Right lobe of liver (tissue), 6 donors: ENCODE measurements around the gene ITGA11. TPM values are rescaled to one million over a fixed set of nuclear protein-coding genes. Genes with fewer than 3 reads are reported as not detected.

Experiments used
- ATAC-seq, 4 donors: fragments of 200-7000 bp; cut with Tn5 transposase; one replicate each; pipeline ENCODE4 v1.9.1; 2020; ENCODE audit warnings: mild to moderate bottlenecking in 4 of 4, moderate library complexity in 4 of 4
- DNase-seq, 3 donors: peaks; one replicate each; pipeline ENCODE4 v3.0.0-alpha.2; 2020
- H3K27ac ChIP-seq, 3 donors: fragments of 200-600 bp; one replicate each; pipeline ENCODE4 v1.8.0; 2022
- H3K27me3 ChIP-seq, 2 donors: fragments of 200-600 bp; one replicate each; pipeline ENCODE4 v1.8.0; 2022
- H3K36me3 ChIP-seq, 4 donors: fragments of 200-600 bp; sonication (generic) in 1 of 4; one replicate each; pipeline versions ENCODE4 v1.5.1 to v1.8.0; 2017 to 2022; ENCODE audit warnings: control low read depth in 1 of 4
- H3K4me1 ChIP-seq, 4 donors: fragments of 200-600 bp; sonication (generic) in 1 of 4; one replicate each; pipeline versions ENCODE4 v1.5.1 to v1.8.0; 2017 to 2022; ENCODE audit warnings: control low read depth in 1 of 4
- H3K4me3 ChIP-seq, 3 donors: fragments of 200-600 bp; one replicate each; pipeline ENCODE4 v1.8.0; 2022
- H3K9me3 ChIP-seq, 4 donors: fragments of 200-600 bp; sonication (generic) in 1 of 4; one replicate each; pipeline versions ENCODE4 v1.5.1 to v1.8.0; 2017 to 2022; ENCODE audit warnings: control low read depth in 1 of 4
- CTCF ChIP-seq, 4 donors: fragments of 200-600 bp in 3 of 4; fragments of 450-650 bp in 1 of 4; IDR thresholded peaks; one replicate each; pipeline versions ENCODE4 v1.5.1 to v1.8.0; 2016 to 2022; ENCODE audit warnings: antibody characterized with exemption in 4 of 4, mild to moderate bottlenecking in 2 of 4
- POLR2A ChIP-seq: fragments of 450-650 bp; IDR thresholded peaks from one replicate; pipeline ENCODE4 v1.6.1; 2017; ENCODE audit warnings: antibody characterized with exemption, mild to moderate bottlenecking
- WGBS: methylation state at CpG from one replicate; pipeline ENCODE4 v1.1.6; 2018; ENCODE audit warnings: low coverage, low lambda C conversion rate; ENCODE audit not compliant: insufficient coverage; ENCODE audit errors: missing lambda C conversion rate; 5-methylcytosine and 5-hydroxymethylcytosine counted together
- intact Hi-C, 2 donors: fragments of 100-400 bp; cut with DNase I; formaldehyde crosslinking; loops; one replicate each; pipeline versions ENCODE4 v1.11.2 to v1.14.1; 2022
- total RNA-seq, 6 experiments: library from RNA; depleted of rRNA in 2 of 6; stranded (reverse); fragments of >200 nt in 2 of 6; fragmentation: NEBNext Ultra II Directional in 3 of 6; extraction: Animal tissue kit (Norgen Biotek cat#: 25700) in 3 of 6; gene quantifications; one replicate each; pipeline versions ENCODE4 v1.1.0 to v1.2.4, GENCODE V29; 2016 to 2023
- donor health status: DM: no; HTN: yes; CAD: no.
- donor health status: DM: no; HTN: no; CAD: no.
- donor health status: DM: no; HTN: no; CAD: no.
- donor health status: DM: no; HTN: yes; CAD: no.
- donor health status: DM: no; HTN: yes; CAD: no.

Gene ITGA11
- total RNA-seq, 6 experiments from 2014 or later = 0.51 to 1.4 (median 0.73) TPM

GRCh38 chr15:68387381-68388143, 44.4 kb downstream of the ITGA11 start:
- ATAC-seq (no peak), DNase-seq (peak in 1 of 3 donors; percentile 13)
- Histone ChIP-seq H3K4me3 (no peak overlapping the region), H3K9me3 (no peaks in the 10 kb centered on the region), H3K4me1 (no peaks in the 10 kb centered on the region), H3K36me3 (no peaks in the 10 kb centered on the region), H3K27me3 (no peaks in the 10 kb centered on the region), H3K27ac (no peak overlapping the region)
- intact Hi-C loops = loop anchor here (5.0 to 10.0 kb wide), 3 partner anchors 73 to 143 kb away; no protein-coding TSS in a partner anchor
- no peak for TF ChIP-seq POLR2A
- 63% methylated on average over 8 of the region's 12 CpGs for WGBS

- peak in 1 of 3 donors; percentile 15 for DNase-seq
- Histone ChIP-seq H3K27me3 (no peaks in the 10 kb centered on the region), H3K4me1 (no peaks in the 10 kb centered on the region), H3K4me3 (no peak overlapping the region), H3K9me3 (no peaks in the 10 kb centered on the region), H3K27ac (no peak overlapping the region), H3K36me3 (no peaks in the 10 kb centered on the region)
- TF ChIP-seq POLR2A = no peak
- TF ChIP-seq CTCF (IDR thresholded peaks at IDR 0.05) = no peak
- intact Hi-C loops = loop anchor here (5.0 to 10.0 kb wide), 3 partner anchors 72 to 142 kb away; no protein-coding TSS in a partner anchor
- ATAC-seq = no peak
- 65% methylated on average over 8 of the region's 9 CpGs for WGBS
These were observed 45.2 kb downstream of the ITGA11 start for GRCh38 chr15:68386587-68387288.

GRCh38 chr15:68385671-68386586, 46.0 kb downstream of the ITGA11 start:
- ATAC-seq (no peak), DNase-seq (peak in 1 of 3 donors; percentile 22)
- TF ChIP-seq POLR2A (no peak), CTCF (IDR thresholded peaks at IDR 0.05) (no peak)
- no peaks in the 10 kb centered on the region for H3K4me1 ChIP-seq
- no peaks in the 10 kb centered on the region for H3K27me3 ChIP-seq
- no peaks in the 10 kb centered on the region for H3K9me3 ChIP-seq
- no peak overlapping the region for H3K4me3 ChIP-seq
- no peak overlapping the region for H3K27ac ChIP-seq
- no peaks in the 10 kb centered on the region for H3K36me3 ChIP-seq
- intact Hi-C loops = loop anchor here (5.0 to 10.0 kb wide), 3 partner anchors 71 to 141 kb away; no protein-coding TSS in a partner anchor
- 75% methylated on average over 2 of the region's 8 CpGs for WGBS

GRCh38 chr15:68385240-68385561, 46.8 kb downstream of the ITGA11 start:
- Histone ChIP-seq H3K4me1 (no peaks in the 10 kb centered on the region), H3K9me3 (no peaks in the 10 kb centered on the region), H3K4me3 (no peak overlapping the region), H3K27ac (no peak overlapping the region), H3K27me3 (no peaks in the 10 kb centered on the region), H3K36me3 (no peaks in the 10 kb centered on the region)
- WGBS = 100% methylated on average over 1 of the region's 3 CpGs
- intact Hi-C loops = loop anchor here (5.0 to 10.0 kb wide), 3 partner anchors 70 to 140 kb away; no protein-coding TSS in a partner anchor
- DNase-seq = peak in 1 of 3 donors; percentile 9
- TF ChIP-seq CTCF (IDR thresholded peaks at IDR 0.05) = no peak
- ATAC-seq = no peak
